GM18870 (cell line): ENCODE results near the gene DNAJC17.

ENCODE experiments used
- ATAC-seq: cut with Tn5 transposase; IDR thresholded peaks from one replicate; pipeline ENCODE4 v1.9.1; 2021; ENCODE audit warnings: moderate library complexity; ENCODE audit not compliant: unreplicated experiment

The DNAJC17 gene

GRCh38 chr15:40807028-40807887, at the start of gene DNAJC17, which contains the start of gene ZFYVE19:
DNAJC17 (minus strand) TSS chr15:40807473; CDS start chr15:40807446, 27 bp downstream.
ZFYVE19 (plus strand) TSS chr15:40807089; CDS start chr15:40807590, 501 bp downstream.
- ATAC-seq, result peak; percentile 94

- ATAC-seq, result no peak
These were observed 49.5 kb upstream of the DNAJC17 start for GRCh38 chr15:40856746-40857145.

- no peak for ATAC-seq
These were observed 48.5 kb upstream of the DNAJC17 start for GRCh38 chr15:40855706-40856234.

- ATAC-seq, result no peak
These were observed 46.9 kb upstream of the DNAJC17 start for GRCh38 chr15:40854161-40854560.

- no peak for ATAC-seq
These were observed 46.1 kb upstream of the DNAJC17 start for GRCh38 chr15:40853241-40853890.

- ATAC-seq, result no peak
These were observed 45.3 kb upstream of the DNAJC17 start for GRCh38 chr15:40852529-40852928.

GRCh38 chr15:40850576-40851112, 43.4 kb upstream of the DNAJC17 start:
- ATAC-seq, result no peak

GRCh38 chr15:40847223-40847961, 40.1 kb upstream of the DNAJC17 start:
- ATAC-seq, result no peak

GRCh38 chr15:40846841-40847222, 39.6 kb upstream of the DNAJC17 start:
- no peak for ATAC-seq

GRCh38 chr15:40845511-40846284, 38.4 kb upstream of the DNAJC17 start:
- ATAC-seq, result no peak

GRCh38 chr15:40845036-40845435, 37.8 kb upstream of the DNAJC17 start:
- ATAC-seq, result no peak

GRCh38 chr15:40844696-40845030, 37.4 kb upstream of the DNAJC17 start:
- ATAC-seq, result no peak

GRCh38 chr15:40843885-40844695, 36.8 kb upstream of the DNAJC17 start, which contains the start of gene SPINT1:
SPINT1 (plus strand) TSS chr15:40844048; CDS start chr15:40844555, 507 bp downstream.
- no peak for ATAC-seq

GRCh38 chr15:40843261-40843884, 36.1 kb upstream of the DNAJC17 start:
- no peak for ATAC-seq

GRCh38 chr15:40841741-40842140, 34.5 kb upstream of the DNAJC17 start:
- ATAC-seq, result no peak

- ATAC-seq, result no peak
These were observed 31.5 kb upstream of the DNAJC17 start for GRCh38 chr15:40838756-40839155.

GRCh38 chr15:40836020-40836419, 28.7 kb upstream of the DNAJC17 start:
- no peak for ATAC-seq

- no peak for ATAC-seq
These were observed 25.6 kb upstream of the DNAJC17 start for GRCh38 chr15:40832903-40833302.

- ATAC-seq, result no peak
These were observed 24.6 kb upstream of the DNAJC17 start for GRCh38 chr15:40831861-40832260.
